Type B pancreatic cell (in vitro differentiated cells): ENCODE results near the gene RAB17. TPM values are rescaled to one million over a fixed set of nuclear protein-coding genes. Genes with fewer than 3 reads are reported as not detected.

Source experiments
- DNase-seq: peaks from one replicate; pipeline ENCODE4 v3.0.0; 2021; ENCODE audit warnings: mixed read lengths; ENCODE audit not compliant: unreplicated experiment; ENCODE audit errors: extremely low spot score
- H3K27ac Mint-ChIP-seq: 2 replicates; pipeline ENCODE4 v1.8.0; 2021; ENCODE audit warnings: mild to moderate bottlenecking, mixed read lengths
- H3K27me3 Mint-ChIP-seq: 2 replicates; pipeline ENCODE4 v1.8.0; 2021; ENCODE audit warnings: mixed read lengths
- H3K36me3 Mint-ChIP-seq: 2 replicates; pipeline ENCODE4 v1.8.0; 2021; ENCODE audit warnings: mixed read lengths
- H3K4me1 Mint-ChIP-seq: one replicate; pipeline ENCODE4 v1.8.0; 2021; ENCODE audit warnings: mixed read lengths; ENCODE audit not compliant: unreplicated experiment
- H3K4me3 Mint-ChIP-seq: 2 replicates; pipeline ENCODE4 v1.8.0; 2021; ENCODE audit warnings: mild to moderate bottlenecking, mixed read lengths
- H3K9me3 Mint-ChIP-seq: 2 replicates; pipeline ENCODE4 v1.8.0; 2021; ENCODE audit warnings: mixed read lengths
- total RNA-seq: library from RNA; stranded (reverse); gene quantifications from 2 replicates; pipeline ENCODE4 v1.2.1, GENCODE V29; 2021; ENCODE audit warnings: low replicate concordance
- TF ChIP-seq, protein P1 (sequence below): fragments of 200-600 bp; sonication (generic); conservative IDR thresholded peaks from 2 replicates; pipeline ENCODE4 v1.5.0; 2021; ENCODE audit warnings: antibody characterized with exemption, mild to moderate bottlenecking

Gene RAB17
- total RNA-seq, 1 donor from 2014 or later: 21.6 TPM

GRCh38 chr2:237636578-237636977 lies 46.0 kb upstream of the RAB17 start:
- no peak for DNase-seq
- Mint-ChIP-seq H3K27me3 (no peaks in the 10 kb centered on the region), H3K4me1 (no peaks in the 10 kb centered on the region), H3K27ac (no peak overlapping the region), H3K9me3 (peaks cover 22% of the 10 kb centered on the region), H3K4me3 (no peak overlapping the region), H3K36me3 (peaks cover 29% of the 10 kb centered on the region)
- TF ChIP-seq, protein P1, sequence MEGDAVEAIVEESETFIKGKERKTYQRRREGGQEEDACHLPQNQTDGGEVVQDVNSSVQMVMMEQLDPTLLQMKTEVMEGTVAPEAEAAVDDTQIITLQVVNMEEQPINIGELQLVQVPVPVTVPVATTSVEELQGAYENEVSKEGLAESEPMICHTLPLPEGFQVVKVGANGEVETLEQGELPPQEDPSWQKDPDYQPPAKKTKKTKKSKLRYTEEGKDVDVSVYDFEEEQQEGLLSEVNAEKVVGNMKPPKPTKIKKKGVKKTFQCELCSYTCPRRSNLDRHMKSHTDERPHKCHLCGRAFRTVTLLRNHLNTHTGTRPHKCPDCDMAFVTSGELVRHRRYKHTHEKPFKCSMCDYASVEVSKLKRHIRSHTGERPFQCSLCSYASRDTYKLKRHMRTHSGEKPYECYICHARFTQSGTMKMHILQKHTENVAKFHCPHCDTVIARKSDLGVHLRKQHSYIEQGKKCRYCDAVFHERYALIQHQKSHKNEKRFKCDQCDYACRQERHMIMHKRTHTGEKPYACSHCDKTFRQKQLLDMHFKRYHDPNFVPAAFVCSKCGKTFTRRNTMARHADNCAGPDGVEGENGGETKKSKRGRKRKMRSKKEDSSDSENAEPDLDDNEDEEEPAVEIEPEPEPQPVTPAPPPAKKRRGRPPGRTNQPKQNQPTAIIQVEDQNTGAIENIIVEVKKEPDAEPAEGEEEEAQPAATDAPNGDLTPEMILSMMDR: no peak

DNA sequence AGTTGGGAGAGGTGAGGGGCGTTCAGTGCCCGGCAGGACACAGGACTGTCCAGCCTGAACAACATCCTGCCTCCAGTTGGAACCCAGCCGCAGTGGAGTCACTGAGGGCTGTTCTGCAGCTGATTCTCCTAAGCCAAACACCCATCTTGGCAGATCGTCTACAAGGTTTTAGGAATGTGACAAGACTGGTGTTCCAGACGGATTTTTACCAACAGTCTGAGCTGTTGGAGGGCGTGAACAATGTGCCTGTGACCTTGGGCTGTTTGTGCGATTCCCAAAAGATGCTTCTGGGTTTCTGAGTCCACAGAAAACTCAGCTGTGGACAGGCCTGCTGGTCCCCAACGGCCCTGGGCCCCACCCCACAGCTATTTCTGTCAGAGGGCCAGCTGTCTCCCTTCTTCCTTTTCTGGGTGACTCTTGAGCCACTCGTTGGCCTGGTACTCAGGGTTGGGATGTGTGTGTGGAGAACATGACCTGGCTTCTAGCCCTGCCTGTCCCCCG lies 42.6 kb upstream of the RAB17 start:
- Mint-ChIP-seq H3K9me3 (peaks cover 15% of the 10 kb centered on the region), H3K27me3 (peaks cover 7% of the 10 kb centered on the region), H3K36me3 (peaks cover 42% of the 10 kb centered on the region), H3K27ac (no peak overlapping the region), H3K4me1 (peaks cover 23% of the 10 kb centered on the region), H3K4me3 (no peak overlapping the region)
- TF ChIP-seq, protein P1: no peak
- DNase-seq: no peak

DNA sequence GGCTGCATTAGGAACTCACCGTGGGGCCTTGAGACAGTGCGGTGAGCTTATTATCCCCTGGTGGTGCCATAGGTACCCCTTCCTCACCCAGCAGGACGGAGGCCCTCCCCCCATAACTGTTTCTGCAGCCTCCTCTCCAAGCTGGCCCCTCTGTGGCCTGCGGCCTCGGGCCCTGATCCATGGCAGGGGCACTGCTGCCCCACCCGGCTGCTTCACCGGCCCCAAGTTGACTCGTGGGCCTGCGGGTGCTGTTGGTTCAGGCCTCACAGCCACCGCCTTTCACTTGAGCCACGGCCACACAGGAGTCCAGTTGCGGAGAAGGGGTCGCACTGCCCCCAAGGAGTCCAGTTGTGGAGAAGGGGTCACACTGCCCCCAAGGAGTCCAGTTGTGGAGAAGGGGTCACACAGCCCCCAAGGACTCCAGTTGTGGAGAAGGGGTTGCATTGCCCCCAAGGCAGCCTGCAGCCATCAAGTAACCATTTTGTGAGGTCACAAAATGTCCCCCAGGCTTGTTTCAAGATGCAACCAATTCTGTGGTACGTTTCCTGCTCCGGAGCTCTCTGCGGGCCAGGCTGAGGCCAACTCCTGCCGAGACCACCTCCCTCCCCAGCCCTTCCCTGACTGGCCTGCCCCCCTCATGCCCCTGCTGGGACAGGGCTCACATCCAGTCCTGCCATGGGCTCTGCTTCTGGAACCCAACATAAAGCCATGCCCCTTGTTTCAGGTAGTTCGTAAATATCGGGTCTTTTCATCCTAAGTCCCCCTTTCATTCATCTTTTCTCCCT lies 41.5 kb upstream of the RAB17 start:
- Mint-ChIP-seq H3K9me3 (peaks cover 15% of the 10 kb centered on the region), H3K4me1 (peaks cover 24% of the 10 kb centered on the region), H3K27me3 (peaks cover 9% of the 10 kb centered on the region), H3K27ac (no peak overlapping the region), H3K36me3 (peaks cover 42% of the 10 kb centered on the region), H3K4me3 (no peak overlapping the region)
- TF ChIP-seq, protein P1: no peak
- DNase-seq: no peak

DNA sequence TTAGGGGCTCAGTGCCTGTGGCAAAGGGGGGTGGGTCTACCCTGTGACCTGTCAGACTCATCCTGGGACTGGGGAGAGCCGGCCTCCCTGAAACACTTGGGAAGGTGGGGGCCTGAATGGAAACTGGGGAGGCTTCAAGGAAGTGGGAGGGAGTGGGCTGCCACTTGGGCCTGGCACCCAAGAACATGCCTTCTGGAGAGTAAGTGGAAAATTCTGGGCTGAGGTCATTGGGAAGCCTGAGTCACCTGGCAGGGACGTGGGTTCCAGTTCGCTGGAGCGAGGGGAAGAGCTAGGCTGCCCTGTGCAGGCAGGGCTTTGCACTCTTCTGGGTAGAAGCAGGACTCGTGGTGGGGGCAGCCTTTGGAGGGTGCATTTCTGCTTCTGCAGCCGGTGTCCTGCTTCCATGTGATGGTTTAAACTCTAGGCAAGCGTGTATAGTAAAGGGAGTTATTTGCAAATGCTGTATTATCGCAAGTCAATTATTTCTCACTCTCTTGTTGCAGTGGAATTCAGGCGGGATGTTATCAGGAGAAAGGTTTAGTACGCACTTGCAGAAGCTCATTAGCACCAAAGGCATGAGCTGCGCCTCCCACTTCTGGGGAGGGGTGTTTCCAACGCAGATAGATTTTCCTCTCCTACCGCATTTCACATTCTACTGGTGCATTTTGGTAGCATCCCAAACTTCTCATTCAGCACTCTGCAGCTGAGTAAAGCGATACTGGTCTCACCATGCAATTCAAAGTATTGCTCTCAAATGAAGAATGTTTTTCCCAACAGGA lies 40.7 kb upstream of the RAB17 start:
- H3K4me3 Mint-ChIP-seq: peak overlapping the region; percentile 1
- H3K36me3 Mint-ChIP-seq: peaks cover 39% of the 10 kb centered on the region
- peaks cover 16% of the 10 kb centered on the region for H3K27me3 Mint-ChIP-seq
- no peak for DNase-seq
- TF ChIP-seq, protein P1: no peak
- H3K27ac Mint-ChIP-seq: no peak overlapping the region
- peaks cover 10% of the 10 kb centered on the region for H3K9me3 Mint-ChIP-seq
- peaks cover 29% of the 10 kb centered on the region for H3K4me1 Mint-ChIP-seq

GRCh38 chr2:237630216-237631000 lies 39.9 kb upstream of the RAB17 start:
- DNase-seq: no peak
- H3K4me3 Mint-ChIP-seq: peak overlapping the region; percentile 67
- peaks cover 39% of the 10 kb centered on the region for H3K36me3 Mint-ChIP-seq
- H3K27ac Mint-ChIP-seq: no peak overlapping the region
- peaks cover 29% of the 10 kb centered on the region for H3K4me1 Mint-ChIP-seq
- peaks cover 10% of the 10 kb centered on the region for H3K9me3 Mint-ChIP-seq
- TF ChIP-seq, protein P1: no peak
- H3K27me3 Mint-ChIP-seq: peaks cover 24% of the 10 kb centered on the region
